Prostate gland (tissue), 2 donors: ENCODE measurements around the gene CLMP. TPM values are rescaled to one million over a fixed set of nuclear protein-coding genes. Genes with fewer than 3 reads are reported as not detected.
A peak's percentile ranks its signal among the peaks of the same experiment; 100 is the strongest.

ENCODE experiments used
- DNase-seq: peaks from one replicate; pipeline ENCODE4 v3.0.0-alpha.2; 2019; ENCODE audit warnings: low spot score
- H3K27ac ChIP-seq, 2 donors: fragments of 200-600 bp; sonication (generic); 2 replicates each; pipeline ENCODE4 v1.5.1; 2017 to 2019
- H3K27me3 ChIP-seq: fragments of 200-600 bp; sonication (generic); replicated peaks from 2 replicates; pipeline ENCODE4 v1.5.1; 2019; ENCODE audit not compliant: insufficient read depth
- H3K36me3 ChIP-seq, 2 donors: fragments of 200-600 bp; sonication (generic); 1 replicate in 1 of 2; 2 replicates in 1 of 2; pipeline versions ENCODE4 v1.5.1 to v1.8.1; 2017 to 2019
- H3K4me1 ChIP-seq: fragments of 200-600 bp; sonication (generic); replicated peaks from 2 replicates; pipeline ENCODE4 v1.5.1; 2019
- H3K4me3 ChIP-seq, 2 donors: fragments of 200-600 bp; sonication (generic); 2 replicates each; pipeline ENCODE4 v1.5.1; 2017 to 2019
- H3K9me3 ChIP-seq: fragments of 200-600 bp; sonication (generic); 2 replicates; pipeline ENCODE4 v1.5.1; 2017
- POLR2A ChIP-seq: fragments of 450-650 bp; IDR thresholded peaks from one replicate; pipeline ENCODE4 v1.6.1; 2016; ENCODE audit warnings: antibody characterized with exemption, mild to moderate bottlenecking
- POLR2AphosphoS5 ChIP-seq: sonication (generic); formaldehyde crosslinking; IDR thresholded peaks from one replicate; pipeline ENCODE4 v1.6.1; 2017; ENCODE audit warnings: antibody characterized with exemption
- WGBS: methylation state at CpG from one replicate; pipeline ENCODE4 v1.1.5; 2018; 5-methylcytosine and 5-hydroxymethylcytosine counted together
- intact Hi-C: fragments of 100-400 bp; cut with DNase I; formaldehyde crosslinking; loops from one replicate; pipeline ENCODE4 v1.14.2; 2022
- total RNA-seq, 2 donors: library from RNA; depleted of rRNA; stranded (reverse); fragments of >200 nt; gene quantifications; one replicate each; pipeline ENCODE4 v1.1.0, GENCODE V29; 2016
- TF ChIP-seq, protein P1 (sequence below), 4 experiments: fragments of 200-600 bp in 2 of 4; fragments of 450-650 bp in 2 of 4; sonication (generic) in 2 of 4; IDR thresholded peaks; 1 replicate in 3 of 4; 2 replicates in 1 of 4; pipeline ENCODE4 v1.5.1; 2016 to 2019; ENCODE audit warnings: antibody characterized with exemption in 4 of 4, mild to moderate bottlenecking in 2 of 4, moderate library complexity in 2 of 4

Gene CLMP
- total RNA-seq, 2 donors from 2014 or later = 5.0 to 10.7 TPM

DNA sequence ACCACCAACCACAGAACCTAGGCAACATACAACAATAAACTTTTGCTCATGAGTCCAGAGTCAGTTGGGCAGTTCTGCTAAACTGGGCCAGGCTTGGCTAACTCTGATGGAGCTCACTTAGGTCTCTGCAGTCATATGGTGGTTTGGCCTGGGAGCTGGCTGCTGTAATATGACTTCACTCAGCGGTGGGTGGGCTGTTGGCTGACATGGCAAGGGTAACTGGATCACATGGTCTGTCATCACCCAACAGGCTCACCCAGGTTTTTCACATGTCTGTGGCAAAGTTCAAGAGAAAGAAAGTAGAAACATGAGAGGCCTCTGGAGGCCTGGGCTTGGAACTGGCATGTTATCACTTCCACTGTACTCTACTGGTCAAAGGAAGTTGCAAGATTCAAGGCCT, 43.2 kb upstream of the CLMP start:
- no peaks in the 10 kb centered on the region for H3K27me3 ChIP-seq
- DNase-seq = no peak
- WGBS = 100% methylated on average over 1 of the region's 1 CpG
- TF ChIP-seq, protein P1, sequence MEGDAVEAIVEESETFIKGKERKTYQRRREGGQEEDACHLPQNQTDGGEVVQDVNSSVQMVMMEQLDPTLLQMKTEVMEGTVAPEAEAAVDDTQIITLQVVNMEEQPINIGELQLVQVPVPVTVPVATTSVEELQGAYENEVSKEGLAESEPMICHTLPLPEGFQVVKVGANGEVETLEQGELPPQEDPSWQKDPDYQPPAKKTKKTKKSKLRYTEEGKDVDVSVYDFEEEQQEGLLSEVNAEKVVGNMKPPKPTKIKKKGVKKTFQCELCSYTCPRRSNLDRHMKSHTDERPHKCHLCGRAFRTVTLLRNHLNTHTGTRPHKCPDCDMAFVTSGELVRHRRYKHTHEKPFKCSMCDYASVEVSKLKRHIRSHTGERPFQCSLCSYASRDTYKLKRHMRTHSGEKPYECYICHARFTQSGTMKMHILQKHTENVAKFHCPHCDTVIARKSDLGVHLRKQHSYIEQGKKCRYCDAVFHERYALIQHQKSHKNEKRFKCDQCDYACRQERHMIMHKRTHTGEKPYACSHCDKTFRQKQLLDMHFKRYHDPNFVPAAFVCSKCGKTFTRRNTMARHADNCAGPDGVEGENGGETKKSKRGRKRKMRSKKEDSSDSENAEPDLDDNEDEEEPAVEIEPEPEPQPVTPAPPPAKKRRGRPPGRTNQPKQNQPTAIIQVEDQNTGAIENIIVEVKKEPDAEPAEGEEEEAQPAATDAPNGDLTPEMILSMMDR (IDR thresholded peaks at IDR 0.05) = no peak
- TF ChIP-seq POLR2AphosphoS5 = no peak
- TF ChIP-seq POLR2A = no peak
- intact Hi-C loops = no loop called here
- H3K4me3 ChIP-seq = no peak overlapping the region
- H3K9me3 ChIP-seq = no peaks in the 10 kb centered on the region
- no peaks in the 10 kb centered on the region for H3K4me1 ChIP-seq
- H3K36me3 ChIP-seq = no peaks in the 10 kb centered on the region
- H3K27ac ChIP-seq = no peak overlapping the region

DNA sequence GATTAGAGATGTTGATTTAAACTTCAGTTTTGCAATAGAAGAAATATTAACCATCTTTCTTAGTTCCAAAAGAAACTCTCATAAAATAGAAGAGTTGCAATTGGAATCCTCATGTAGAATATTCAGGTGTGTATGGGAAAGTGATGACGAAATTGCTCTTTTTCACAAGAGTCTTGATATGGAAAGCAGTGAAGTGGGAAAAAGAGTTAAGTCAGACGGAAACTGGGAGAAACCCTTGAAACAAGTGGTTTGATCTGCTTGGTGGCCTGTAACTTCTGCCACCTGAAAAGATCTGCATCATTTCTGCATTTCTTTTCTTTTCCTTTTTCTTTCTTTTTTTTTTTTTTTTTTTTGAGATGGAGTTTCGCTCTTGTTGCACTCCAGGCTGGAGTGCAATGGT, 41.8 kb upstream of the CLMP start:
- intact Hi-C loops = no loop called here
- no peaks in the 10 kb centered on the region for H3K27me3 ChIP-seq
- no peak overlapping the region for H3K4me3 ChIP-seq
- no peak overlapping the region for H3K27ac ChIP-seq
- H3K4me1 ChIP-seq = no peaks in the 10 kb centered on the region
- no peaks in the 10 kb centered on the region for H3K9me3 ChIP-seq
- no peaks in the 10 kb centered on the region for H3K36me3 ChIP-seq
- DNase-seq = no peak
- WGBS = 97% methylated on average over 3 of the region's 3 CpGs
- TF ChIP-seq POLR2AphosphoS5 (no peak), POLR2A (no peak)
- TF ChIP-seq, protein P1 (IDR thresholded peaks at IDR 0.05) = no peak

DNA sequence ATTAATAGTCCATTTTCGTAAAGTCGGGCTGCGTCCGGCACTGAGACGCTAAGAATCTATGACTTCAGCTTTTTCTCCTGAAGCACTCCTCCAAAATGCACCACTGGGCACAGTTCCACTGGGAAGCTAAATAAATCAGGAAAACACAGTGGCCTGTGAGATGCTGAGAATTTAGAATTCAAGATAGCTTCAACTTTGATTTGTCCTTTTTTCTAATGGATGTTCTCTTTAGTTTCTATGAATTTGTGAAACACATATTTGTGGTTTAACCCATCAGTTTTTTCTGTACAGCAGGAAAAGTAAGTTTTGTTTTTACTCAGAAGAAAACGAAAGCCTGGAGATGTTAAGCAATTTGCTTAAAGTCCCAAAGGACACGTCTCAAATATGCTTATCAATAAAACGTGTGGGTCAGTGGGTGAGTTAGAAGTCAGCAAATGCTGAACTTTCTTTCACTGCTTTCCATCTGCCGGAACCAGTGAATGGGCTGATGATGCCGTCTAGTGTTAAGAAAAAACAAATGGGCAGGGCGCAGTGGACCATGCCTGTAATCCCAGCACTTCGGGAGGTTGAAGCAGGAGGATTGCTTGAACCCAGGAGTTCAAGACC, 40.7 kb upstream of the CLMP start:
- TF ChIP-seq POLR2A (no peak), POLR2AphosphoS5 (no peak)
- TF ChIP-seq, protein P1 (IDR thresholded peaks at IDR 0.05) = no peak
- no peaks in the 10 kb centered on the region for H3K36me3 ChIP-seq
- H3K4me1 ChIP-seq = no peaks in the 10 kb centered on the region
- intact Hi-C loops = no loop called here
- WGBS = 78% methylated on average over 12 of the region's 12 CpGs
- H3K9me3 ChIP-seq = no peaks in the 10 kb centered on the region
- DNase-seq = no peak
- H3K4me3 ChIP-seq = no peak overlapping the region
- no peaks in the 10 kb centered on the region for H3K27me3 ChIP-seq
- no peak overlapping the region for H3K27ac ChIP-seq

- DNase-seq = no peak
- no peaks in the 10 kb centered on the region for H3K9me3 ChIP-seq
- H3K4me1 ChIP-seq = no peaks in the 10 kb centered on the region
- no peaks in the 10 kb centered on the region for H3K36me3 ChIP-seq
- WGBS = 67% methylated on average over 12 of the region's 12 CpGs
- no peak overlapping the region for H3K27ac ChIP-seq
- H3K27me3 ChIP-seq = no peaks in the 10 kb centered on the region
- intact Hi-C loops = no loop called here
- no peak overlapping the region for H3K4me3 ChIP-seq
- TF ChIP-seq, protein P1 (IDR thresholded peaks at IDR 0.05) = peak in 1 of 4 experiments; percentile 3
- no peak for TF ChIP-seq POLR2A
Measured at GRCh38 chr11:123235117-123235655, 40.1 kb upstream of the CLMP start.

DNA sequence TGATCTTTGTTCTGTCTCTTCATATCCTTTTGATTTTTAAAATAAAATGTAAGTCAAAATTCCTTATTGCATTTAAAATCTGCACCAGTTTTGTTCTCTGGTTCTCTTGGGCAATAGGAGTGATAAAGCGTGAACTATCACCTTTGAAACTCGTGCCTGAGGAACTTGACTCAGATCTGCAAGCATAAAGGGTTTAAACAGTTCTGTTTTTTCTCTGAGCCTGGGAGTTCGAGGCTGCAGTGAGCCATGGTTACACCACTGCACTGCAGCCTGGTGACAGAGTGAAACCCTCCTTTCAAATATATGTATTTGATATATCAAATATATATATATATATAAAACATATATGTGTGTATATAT, 38.9 kb upstream of the CLMP start:
- Histone ChIP-seq H3K9me3 (no peaks in the 10 kb centered on the region), H3K27ac (no peak overlapping the region), H3K4me3 (no peak overlapping the region), H3K4me1 (no peaks in the 10 kb centered on the region), H3K27me3 (no peaks in the 10 kb centered on the region), H3K36me3 (no peaks in the 10 kb centered on the region)
- no peak for DNase-seq
- 82% methylated on average over 3 of the region's 3 CpGs for WGBS
- TF ChIP-seq, protein P1 (IDR thresholded peaks at IDR 0.05) = no peak
- TF ChIP-seq POLR2AphosphoS5 (no peak), POLR2A (no peak)
- intact Hi-C loops = no loop called here
